ENCODE data around the gene FGG. TPM values are rescaled to one million over a fixed set of nuclear protein-coding genes. Genes with fewer than 3 reads are reported as not detected.

The FGG gene
- 1,531 and 1,684 TPM in 2 replicates for total RNA-seq
- 1,125 and 1,415 TPM in 2 replicates for polyA plus RNA-seq

DNA sequence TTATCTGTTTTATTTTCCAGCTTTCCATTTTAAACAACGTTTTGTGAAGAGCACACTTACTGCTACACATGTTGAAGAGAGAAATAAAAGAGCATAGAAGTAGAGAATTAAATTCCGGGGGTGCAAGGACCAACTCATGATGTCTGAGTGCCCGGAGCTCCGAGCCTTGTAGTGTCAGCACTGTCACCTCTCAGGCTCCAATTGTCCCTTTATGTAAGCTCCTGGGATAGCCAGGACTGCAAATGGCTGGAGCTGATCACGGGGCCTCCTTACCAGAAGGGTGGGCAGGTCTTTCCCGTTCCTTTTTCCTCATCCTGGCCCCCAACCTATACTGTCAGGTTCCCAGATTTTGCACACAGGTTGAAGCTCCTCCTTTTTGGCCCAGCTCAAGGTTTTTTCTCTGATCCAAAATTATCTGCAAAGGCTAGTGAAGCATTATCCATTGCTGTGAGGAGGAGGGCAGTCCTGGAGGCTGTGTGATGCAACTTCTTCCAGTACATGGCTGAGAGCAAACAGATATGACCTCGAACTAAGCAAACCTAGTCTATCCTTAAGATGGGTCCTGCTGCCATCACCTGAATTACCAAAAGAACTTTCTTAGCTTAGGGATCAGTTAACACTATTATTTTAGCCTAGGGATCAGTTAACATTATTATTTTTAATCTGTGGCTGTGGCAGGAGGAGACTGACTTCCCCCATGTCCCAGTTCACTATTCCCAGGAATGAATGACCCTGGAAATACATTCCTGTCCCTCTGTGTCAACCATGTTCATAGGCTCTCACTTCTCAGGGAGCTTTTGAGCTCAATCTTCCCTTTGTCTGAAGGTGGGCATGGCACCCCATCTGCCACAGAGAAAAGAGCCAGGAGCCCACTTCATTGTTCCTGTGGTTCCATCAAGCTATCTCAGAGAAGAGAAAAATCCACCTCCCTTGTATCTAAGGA is at the start of gene FGG:
FGG (minus strand) TSS at position 185 of the 943 bp plus-strand sequence; CDS start at position 138, 47 bp downstream.
- H3K27ac ChIP-seq, result peak within 1 kb of the TSS; percentile 29
- H4K20me1 ChIP-seq (ENCODE audit: insufficient read depth, poor library complexity, severe bottlenecking), result no peaks in the 10 kb centered on the region
- H3K36me3 ChIP-seq (replicated peaks; ENCODE audit: insufficient read depth, low read depth), result no peaks in the 10 kb centered on the region
- WGBS (ENCODE audit: low lambda C conversion rate, missing lambda C conversion rate), result 60% methylated on average over 7 of the region's 7 CpGs
- peak; percentile 63 for DNase-seq (ENCODE audit: low spot score)
- H3K4me3 ChIP-seq, result peak within 1 kb of the TSS; percentile 9
- peaks cover 30% of the 10 kb centered on the region for H3K79me2 ChIP-seq
- no peaks in the 10 kb centered on the region for H3K9me2 ChIP-seq (replicated peaks; ENCODE audit: insufficient read depth)
- H2AFZ ChIP-seq, result no peak within 1 kb of the TSS
- H3K9me3 ChIP-seq (ENCODE audit: low read depth), result no peaks in the 10 kb centered on the region
- TF ChIP-seq EZH2phosphoT487 (IDR thresholded peaks at IDR 0.05; ENCODE audit: low read depth, severe bottlenecking, unreplicated experiment) (no peak), EZH2 (IDR thresholded peaks at IDR 0.05; ENCODE audit: borderline replicate concordance) (no peak)
- TF ChIP-seq, protein P1, sequence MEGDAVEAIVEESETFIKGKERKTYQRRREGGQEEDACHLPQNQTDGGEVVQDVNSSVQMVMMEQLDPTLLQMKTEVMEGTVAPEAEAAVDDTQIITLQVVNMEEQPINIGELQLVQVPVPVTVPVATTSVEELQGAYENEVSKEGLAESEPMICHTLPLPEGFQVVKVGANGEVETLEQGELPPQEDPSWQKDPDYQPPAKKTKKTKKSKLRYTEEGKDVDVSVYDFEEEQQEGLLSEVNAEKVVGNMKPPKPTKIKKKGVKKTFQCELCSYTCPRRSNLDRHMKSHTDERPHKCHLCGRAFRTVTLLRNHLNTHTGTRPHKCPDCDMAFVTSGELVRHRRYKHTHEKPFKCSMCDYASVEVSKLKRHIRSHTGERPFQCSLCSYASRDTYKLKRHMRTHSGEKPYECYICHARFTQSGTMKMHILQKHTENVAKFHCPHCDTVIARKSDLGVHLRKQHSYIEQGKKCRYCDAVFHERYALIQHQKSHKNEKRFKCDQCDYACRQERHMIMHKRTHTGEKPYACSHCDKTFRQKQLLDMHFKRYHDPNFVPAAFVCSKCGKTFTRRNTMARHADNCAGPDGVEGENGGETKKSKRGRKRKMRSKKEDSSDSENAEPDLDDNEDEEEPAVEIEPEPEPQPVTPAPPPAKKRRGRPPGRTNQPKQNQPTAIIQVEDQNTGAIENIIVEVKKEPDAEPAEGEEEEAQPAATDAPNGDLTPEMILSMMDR (IDR thresholded peaks at IDR 0.05; ENCODE audit: poor library complexity), result no peak
- peak within 1 kb of the TSS; percentile 63 for H3K4me2 ChIP-seq
- H3K27me3 ChIP-seq, result no peaks in the 10 kb centered on the region
- H3K4me1 ChIP-seq (ENCODE audit: insufficient read depth), result peaks cover 12% of the 10 kb centered on the region

DNA sequence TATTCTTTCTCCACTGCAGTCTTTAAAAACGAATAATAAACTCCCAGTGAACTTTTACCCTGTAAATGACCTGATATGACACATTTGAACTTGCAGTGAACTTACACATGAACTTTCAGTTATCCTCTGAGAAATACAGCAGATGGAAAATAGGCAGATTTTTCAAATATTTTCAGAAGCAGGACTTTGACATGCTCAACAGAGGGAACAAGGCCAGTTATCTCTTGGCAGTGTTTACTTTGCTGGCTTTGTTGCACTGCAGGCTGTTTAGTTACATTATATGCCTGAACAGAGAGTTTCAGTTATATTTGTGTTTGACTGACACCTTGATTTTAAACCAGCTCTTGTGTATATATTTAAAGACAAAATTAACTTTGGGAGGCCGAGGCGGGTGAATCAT is 47.6 kb upstream of the FGG start:
- no peak overlapping the region for H3K4me3 ChIP-seq
- H3K9me3 ChIP-seq (ENCODE audit: low read depth), result no peaks in the 10 kb centered on the region
- TF ChIP-seq EZH2 (IDR thresholded peaks at IDR 0.05; ENCODE audit: borderline replicate concordance) (no peak), EZH2phosphoT487 (IDR thresholded peaks at IDR 0.05; ENCODE audit: low read depth, severe bottlenecking, unreplicated experiment) (no peak)
- TF ChIP-seq, protein P1 (IDR thresholded peaks at IDR 0.05; ENCODE audit: poor library complexity), result no peak
- H3K4me2 ChIP-seq, result no peak overlapping the region
- no peaks in the 10 kb centered on the region for H4K20me1 ChIP-seq (ENCODE audit: insufficient read depth, poor library complexity, severe bottlenecking)
- H3K36me3 ChIP-seq (replicated peaks; ENCODE audit: insufficient read depth, low read depth), result no peaks in the 10 kb centered on the region
- H2AFZ ChIP-seq, result no peak overlapping the region
- WGBS (ENCODE audit: low lambda C conversion rate, missing lambda C conversion rate), result 22% methylated on average over 3 of the region's 3 CpGs
- H3K9me2 ChIP-seq (replicated peaks; ENCODE audit: insufficient read depth), result no peaks in the 10 kb centered on the region
- no peaks in the 10 kb centered on the region for H3K79me2 ChIP-seq
- no peaks in the 10 kb centered on the region for H3K27me3 ChIP-seq
- DNase-seq (ENCODE audit: low spot score), result peak; percentile 65
- H3K27ac ChIP-seq, result no peak overlapping the region
- H3K4me1 ChIP-seq (ENCODE audit: insufficient read depth), result no peaks in the 10 kb centered on the region

DNA sequence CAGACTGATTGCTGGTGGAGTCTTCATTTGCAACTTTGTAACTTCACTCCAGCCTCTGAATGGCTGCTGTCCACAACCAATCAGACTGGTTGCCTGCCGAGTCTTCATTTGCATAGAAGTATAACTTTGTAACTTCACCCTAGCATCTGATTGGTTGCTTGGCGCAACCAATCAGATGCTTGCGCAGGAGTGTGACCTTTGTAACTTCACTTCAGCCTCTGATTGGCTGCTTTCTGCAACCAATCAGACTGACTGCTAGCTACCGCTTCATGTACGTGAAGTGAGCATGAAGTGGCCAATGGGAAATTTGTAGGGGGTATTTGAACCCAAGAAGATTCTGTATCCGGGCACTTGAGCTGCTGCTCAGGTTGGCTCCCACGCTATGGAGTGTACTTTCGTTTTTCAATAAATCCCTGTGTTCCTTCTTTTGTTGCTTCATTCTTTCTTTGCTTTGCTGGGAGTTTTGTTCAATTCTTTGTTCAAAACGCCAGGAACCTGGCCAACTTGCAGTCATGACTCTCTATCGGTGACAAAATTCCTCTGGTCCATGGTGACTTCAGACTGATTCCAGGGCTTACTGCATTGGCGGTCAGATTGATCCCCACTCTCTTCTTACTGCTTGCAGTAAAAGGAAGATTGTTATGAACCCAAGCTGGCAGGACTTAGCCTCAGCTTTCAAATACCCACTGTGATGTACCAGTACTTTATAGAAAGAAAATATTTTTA is 46.4 kb upstream of the FGG start:
- no peaks in the 10 kb centered on the region for H3K9me3 ChIP-seq (ENCODE audit: low read depth)
- no peak for DNase-seq (ENCODE audit: low spot score)
- no peaks in the 10 kb centered on the region for H3K4me1 ChIP-seq (ENCODE audit: insufficient read depth)
- no peak overlapping the region for H3K27ac ChIP-seq
- H3K9me2 ChIP-seq (replicated peaks; ENCODE audit: insufficient read depth), result no peaks in the 10 kb centered on the region
- H3K27me3 ChIP-seq, result no peaks in the 10 kb centered on the region
- no peaks in the 10 kb centered on the region for H3K79me2 ChIP-seq
- no peak overlapping the region for H3K4me3 ChIP-seq
- no peaks in the 10 kb centered on the region for H4K20me1 ChIP-seq (ENCODE audit: insufficient read depth, poor library complexity, severe bottlenecking)
- H3K4me2 ChIP-seq, result no peak overlapping the region
- TF ChIP-seq, protein P1 (IDR thresholded peaks at IDR 0.05; ENCODE audit: poor library complexity), result no peak
- TF ChIP-seq EZH2phosphoT487 (IDR thresholded peaks at IDR 0.05; ENCODE audit: low read depth, severe bottlenecking, unreplicated experiment), result no peak
- no peak for TF ChIP-seq EZH2 (IDR thresholded peaks at IDR 0.05; ENCODE audit: borderline replicate concordance)
- 95% methylated on average over 11 of the region's 11 CpGs for WGBS (ENCODE audit: low lambda C conversion rate, missing lambda C conversion rate)
- H2AFZ ChIP-seq, result no peak overlapping the region
- H3K36me3 ChIP-seq (replicated peaks; ENCODE audit: insufficient read depth, low read depth), result no peaks in the 10 kb centered on the region
